ENCODE results near the gene NUP210. TPM values are rescaled to one million over a fixed set of nuclear protein-coding genes. Genes with fewer than 3 reads are reported as not detected.
"Not testable (repeated sequence)": the region's sequence is repeated elsewhere in the genome, so short reads cannot be mapped to it uniquely, and the experiment has no call there.

The NUP210 gene
- 27.2 and 36.0 TPM in 2 replicates for total RNA-seq (2014; rRNA removed; shearing (Covaris generic); ENCODE audit: low replicate concordance)

DNA sequence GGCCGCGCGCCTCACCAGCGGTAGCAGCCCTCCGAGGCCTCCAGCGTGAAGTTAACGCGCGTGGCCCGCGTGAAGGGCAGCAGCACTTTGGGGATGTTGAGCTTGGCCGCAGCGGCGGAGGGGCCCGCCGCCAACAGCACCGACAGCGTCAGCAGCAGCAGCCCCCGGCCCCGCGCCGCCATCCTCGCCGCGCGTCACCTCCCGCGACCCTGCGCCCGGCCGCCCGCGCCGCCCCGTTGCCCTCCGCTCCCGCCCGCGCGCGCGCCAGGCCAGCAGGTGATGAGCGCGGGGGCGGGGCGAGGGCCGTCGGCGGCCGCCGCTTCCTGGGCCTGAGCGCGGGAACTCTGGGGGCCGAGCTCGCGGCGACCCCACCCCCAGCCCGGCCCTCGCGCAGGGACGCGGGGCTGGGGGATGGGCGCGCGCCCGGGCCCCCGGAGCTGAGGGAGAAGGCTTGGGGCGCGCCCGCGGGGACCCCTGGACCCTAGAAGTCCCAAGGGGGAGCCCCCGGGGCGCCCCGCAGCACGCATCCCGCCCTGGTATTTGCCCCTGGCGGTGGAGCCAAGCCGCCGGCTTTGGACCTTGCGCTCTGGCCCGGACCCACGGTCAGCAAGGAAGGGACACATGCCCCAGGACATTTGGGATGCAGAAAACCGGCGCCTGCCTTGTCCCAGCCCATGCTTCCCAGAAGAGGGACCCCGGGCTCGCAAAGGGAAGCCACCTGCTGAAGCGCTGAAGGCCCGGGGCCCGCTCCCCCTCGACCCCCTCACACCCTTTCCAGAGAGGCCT, at the start of gene NUP210:
Gene NUP210, minus strand, starts transcription at position 278 of the 786 bp plus-strand sequence. Its CDS starts 96 bp downstream, at position 182.
- peak; percentile 42 for DNase-seq (ENCODE audit: low read depth)
- in situ Hi-C loops (cut with HindIII; ENCODE audit: low pct_unique_long_range_greater_than_20kb, low sequenced_read_pairs) = no loop called here

DNA sequence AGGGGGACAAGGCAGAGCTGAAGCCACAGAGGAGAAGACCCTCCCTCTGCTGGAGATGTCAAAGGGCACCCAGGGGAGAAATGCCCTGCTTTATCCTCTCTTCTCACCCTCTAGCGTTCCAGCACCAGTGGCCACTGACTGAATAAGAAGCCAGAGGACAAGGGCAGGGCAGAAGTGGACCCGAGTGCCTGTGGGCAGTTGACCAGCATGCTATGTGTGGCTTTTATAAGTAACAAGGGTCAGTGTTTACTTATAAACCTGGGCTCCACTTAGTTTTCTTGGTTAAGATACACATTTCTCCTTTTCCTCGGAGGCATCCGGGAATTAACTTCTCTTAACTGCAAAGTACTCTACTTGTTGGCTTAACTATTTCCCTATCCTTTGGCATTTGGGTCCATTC, 46.7 kb upstream of the NUP210 start:
- in situ Hi-C loops (cut with HindIII; ENCODE audit: low pct_unique_long_range_greater_than_20kb, low sequenced_read_pairs) = no loop called here
- DNase-seq (ENCODE audit: low read depth) = no peak

DNA sequence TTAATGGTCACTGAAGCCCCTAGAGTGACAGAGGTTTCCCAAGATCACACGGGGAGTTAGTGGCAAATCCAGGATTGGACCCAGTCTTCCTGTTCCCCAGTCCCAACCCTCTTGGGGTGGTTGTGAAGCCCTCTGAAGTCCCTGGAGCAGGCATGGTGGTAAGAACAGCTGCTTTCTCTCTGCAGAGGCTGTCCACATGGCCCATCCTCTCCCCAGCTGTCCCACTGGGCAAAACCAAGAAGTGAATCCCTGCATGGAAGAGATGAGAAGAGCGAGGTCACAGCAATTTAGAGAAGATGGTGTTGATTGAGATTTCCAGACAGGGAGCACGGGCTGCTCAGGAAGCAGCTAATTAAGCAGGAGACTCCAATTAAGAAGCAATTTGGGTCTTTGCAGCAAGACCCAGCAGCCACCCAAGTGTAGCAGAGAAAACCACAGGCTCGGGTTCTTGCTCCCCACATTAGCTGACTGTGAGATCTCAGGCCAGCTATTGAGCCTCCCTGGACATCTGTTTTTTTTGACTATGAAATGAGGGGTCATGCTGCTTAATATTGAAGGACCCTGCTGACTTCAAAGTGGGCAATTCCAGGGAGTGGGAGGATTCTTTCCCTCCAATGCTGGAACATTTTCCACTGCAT, 45.2 kb upstream of the NUP210 start:
- in situ Hi-C loops (cut with HindIII; ENCODE audit: low pct_unique_long_range_greater_than_20kb, low sequenced_read_pairs) = no loop called here
- no peak for DNase-seq (ENCODE audit: low read depth)

DNA sequence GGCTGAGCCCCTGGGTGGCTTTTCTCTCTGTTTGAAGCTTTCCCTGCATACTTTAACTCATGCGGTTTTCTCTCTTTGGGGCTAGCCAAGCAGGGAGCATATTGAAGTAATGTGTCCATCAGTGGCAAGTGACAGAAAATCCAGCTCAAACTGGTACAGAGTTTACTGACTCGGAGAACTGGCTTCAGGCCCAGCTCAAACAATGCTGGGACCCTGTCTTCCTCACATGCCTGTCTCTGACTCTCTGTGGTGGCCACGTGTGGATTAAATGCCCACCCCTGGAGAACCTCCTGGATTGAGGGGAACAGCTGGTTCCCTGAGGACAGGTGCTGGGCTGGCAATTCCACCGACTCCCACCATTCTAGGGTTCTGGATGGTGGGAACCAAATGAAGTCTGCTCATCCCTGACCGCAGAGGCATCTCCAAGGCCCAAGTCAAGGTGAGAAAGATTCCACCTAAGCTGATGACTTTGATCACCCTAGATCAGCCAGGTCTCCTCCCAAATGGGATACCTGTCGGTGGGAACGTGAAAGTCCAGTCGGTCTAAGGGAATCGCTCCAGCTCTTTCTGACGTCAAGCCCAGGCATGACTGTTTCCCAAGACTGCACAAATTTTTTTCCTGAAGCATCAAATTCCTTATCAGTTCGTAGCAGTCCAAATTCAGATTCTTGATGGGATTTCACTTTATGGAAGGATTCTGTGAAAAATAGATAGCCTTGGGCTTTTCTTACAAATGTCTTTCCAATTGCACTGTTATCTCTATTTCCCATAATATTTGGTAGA, 43.7 kb upstream of the NUP210 start:
- DNase-seq (ENCODE audit: low read depth) = no peak
- in situ Hi-C loops (cut with HindIII; ENCODE audit: low pct_unique_long_range_greater_than_20kb, low sequenced_read_pairs) = no loop called here

DNA sequence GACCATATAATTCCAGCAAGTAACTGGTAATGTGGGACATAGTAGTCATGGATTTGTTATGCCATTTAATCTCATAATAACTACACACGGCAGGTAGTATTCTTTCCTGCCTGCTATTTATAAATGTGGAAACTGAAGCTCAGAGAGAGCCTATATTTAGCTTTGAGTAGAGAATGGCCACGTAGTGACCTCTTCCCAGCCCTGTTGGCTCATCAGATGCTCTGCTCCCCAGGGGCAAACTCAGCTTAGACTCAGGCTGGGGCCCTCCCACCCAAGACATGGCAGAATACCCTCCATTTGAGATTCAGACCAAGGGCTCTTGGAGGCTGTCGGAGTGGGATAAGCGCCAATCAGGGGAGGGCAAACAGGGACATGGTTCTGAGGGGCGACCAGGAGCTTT, 42.7 kb upstream of the NUP210 start:
- DNase-seq (ENCODE audit: low read depth) = no peak
- in situ Hi-C loops (cut with HindIII; ENCODE audit: low pct_unique_long_range_greater_than_20kb, low sequenced_read_pairs) = no loop called here

DNA sequence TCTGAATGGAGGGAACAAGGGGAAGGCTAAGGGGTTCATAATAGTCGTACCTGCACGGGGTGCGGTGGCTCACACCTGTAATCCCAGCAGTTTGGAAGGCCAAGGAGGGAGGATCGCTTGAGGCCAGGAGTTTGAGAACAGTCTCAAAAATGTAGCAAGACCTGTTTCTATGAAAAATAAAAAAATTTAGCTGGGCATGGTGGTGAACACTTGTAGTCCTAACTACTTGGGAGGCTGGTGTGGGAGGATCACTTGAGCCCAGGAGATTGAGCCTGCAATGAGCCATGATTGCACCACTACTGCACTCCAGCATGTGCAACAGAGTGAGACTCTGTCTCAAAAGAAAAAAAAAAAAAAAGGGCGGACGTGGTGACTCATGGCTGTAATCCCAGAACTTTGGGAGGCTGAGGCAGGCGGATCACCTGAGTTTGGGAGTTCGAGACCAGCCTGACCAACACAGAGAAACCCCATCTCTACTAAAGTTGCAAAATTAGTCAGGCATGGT, 42.1 kb upstream of the NUP210 start:
- DNase-seq (ENCODE audit: low read depth) = no peak

DNA sequence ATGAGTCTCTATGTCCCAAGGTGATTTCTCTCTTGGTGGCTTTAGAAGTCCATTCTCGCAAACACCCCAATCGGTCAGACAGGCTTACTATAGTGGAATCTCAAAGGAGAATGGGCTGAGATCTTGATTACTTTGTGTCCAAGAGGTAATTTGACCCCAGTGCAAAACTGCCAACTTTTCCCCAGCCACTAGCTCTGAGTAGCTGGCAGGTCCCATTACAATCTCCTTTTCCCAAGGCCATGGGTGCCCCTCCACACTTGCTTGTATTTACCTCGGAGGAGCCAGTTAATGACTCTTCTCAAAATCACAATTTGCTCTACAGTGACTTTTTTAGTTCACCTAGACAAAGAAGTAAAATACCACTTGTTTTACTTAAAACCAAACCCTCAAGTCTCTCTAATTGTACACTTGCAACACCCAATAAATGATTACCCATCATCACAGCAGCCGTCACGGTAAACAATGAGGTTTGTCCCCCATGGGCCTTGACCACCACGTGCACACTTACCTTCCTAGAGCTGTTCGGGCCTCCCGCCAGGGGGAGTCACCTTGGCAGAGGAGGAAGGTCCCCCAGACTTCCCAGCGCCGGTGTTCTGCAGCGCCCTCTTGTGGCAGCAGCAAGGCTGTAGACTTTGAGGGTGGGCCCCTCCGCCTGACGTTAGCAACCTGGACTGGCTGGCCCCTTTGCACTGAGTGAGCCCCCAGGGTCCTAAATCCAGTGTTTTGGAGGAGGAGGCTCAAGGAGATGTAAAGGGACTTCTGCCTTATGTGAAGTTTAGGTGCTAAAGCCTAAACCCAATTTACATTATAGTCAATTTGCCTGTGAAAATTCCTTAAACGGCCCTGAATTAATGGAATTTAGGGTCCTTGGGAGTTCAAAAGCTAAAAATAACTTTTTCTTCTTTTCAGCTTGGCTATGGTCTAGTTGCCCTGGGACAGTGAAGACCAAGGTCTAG, 41.3 kb upstream of the NUP210 start:
- in situ Hi-C loops (cut with HindIII; ENCODE audit: low pct_unique_long_range_greater_than_20kb, low sequenced_read_pairs) = no loop called here
- DNase-seq (ENCODE audit: low read depth) = no peak

More for the DNA sequence above, 42.1 kb upstream of the NUP210 start:
- in situ Hi-C loops (cut with HindIII; ENCODE audit: low pct_unique_long_range_greater_than_20kb, low sequenced_read_pairs) = no loop called here

DNA sequence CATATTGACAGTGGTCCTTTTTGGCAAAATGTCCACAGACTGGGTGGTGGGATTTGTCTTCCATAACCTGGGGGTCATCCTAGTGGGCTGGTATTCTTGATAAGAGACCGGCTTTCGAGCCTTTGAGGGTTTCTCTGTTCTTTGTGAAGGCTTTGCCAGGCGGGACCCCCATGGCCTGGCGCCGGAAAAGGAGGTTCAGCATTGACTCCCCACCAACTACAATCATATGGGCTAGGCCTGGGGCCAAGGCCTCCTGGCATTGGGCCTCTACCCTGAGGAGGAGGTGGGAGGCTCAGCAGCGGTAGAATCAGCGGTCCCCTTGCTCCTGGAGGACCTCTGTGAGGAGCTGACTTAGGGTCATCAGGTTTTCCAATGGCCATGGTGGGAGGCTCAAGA, 40.2 kb upstream of the NUP210 start:
- in situ Hi-C loops (cut with HindIII; ENCODE audit: low pct_unique_long_range_greater_than_20kb, low sequenced_read_pairs) = no loop called here

DNA sequence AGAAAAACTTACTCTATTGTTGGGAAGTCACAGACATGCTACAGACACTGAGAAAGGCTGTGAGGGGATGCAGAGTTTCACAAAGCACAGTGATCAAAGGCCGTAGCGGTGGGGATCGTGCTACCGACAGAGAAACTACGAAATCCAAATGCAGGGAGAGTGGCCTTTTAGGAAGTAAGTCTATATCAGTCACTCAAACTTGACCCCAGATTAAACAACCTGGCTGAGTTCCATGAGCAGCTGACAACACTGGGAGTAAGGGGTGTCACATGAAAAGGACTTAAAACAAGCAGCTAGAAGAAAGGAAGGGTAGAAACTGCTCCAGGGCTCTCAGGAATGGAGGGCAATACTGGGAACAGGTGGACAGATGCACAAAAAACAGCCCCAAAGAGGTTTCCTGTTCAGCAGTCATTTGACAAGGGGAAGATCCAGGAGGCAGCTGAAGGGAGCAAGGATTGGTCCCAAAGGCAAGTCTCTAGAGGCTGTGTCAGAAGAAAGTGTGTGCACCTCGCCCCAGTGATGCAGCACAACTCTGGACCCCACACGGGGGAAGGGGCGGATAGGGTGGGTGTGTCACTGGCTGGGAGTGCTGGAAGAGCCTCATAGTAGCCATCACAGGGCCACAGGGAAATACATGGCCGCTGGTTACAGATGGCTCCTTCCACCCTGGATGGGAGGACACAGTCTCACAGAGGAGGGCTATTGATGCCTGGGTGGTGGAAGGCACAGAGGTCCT, 39.7 kb upstream of the NUP210 start:
- in situ Hi-C loops (cut with HindIII; ENCODE audit: low pct_unique_long_range_greater_than_20kb, low sequenced_read_pairs) = no loop called here

More for the DNA sequence above, 40.2 kb upstream of the NUP210 start:
- no peak for DNase-seq (ENCODE audit: low read depth)

DNA sequence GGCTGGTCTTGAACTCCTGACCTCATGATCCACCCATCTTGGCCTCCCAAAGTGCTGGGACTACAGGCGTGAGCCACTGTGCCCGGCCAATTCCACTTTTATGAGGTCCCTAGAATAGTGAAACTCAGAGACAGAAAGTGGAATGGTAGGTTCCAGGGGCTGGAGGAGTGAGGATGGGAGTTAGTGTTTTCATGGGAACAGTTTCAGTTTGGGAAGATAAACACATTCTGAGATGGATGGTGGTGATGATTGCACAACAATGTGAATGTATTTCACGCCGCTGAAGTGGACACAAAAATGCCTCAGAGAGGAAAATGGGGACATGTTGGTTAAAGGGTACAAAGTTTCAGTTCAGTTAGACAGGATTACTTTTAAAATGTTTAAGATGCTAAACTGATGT, 37.5 kb upstream of the NUP210 start:
- in situ Hi-C loops (cut with HindIII; ENCODE audit: low pct_unique_long_range_greater_than_20kb, low sequenced_read_pairs) = no loop called here
- DNase-seq (ENCODE audit: low read depth) = no peak

More for the DNA sequence above, 39.7 kb upstream of the NUP210 start:
- DNase-seq (ENCODE audit: low read depth) = no peak

DNA sequence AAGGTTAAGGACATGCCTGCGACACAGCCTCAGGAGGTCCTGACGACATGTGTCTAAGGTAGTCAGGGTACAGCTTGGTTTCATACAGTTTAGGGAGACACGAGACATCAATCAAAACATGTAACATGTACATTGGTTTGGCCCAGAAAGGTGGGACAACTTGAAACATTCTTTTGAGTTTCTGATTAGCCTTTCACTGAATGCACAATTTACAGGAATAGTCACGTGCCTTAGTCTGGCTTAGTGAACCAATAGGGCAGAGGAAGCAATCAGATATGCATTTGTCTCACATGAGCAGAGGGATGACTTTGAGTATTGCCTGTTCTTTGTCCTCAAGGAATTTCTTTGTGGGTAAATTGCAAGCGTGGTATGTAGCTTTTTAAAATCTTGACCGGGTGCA, 35.5 kb upstream of the NUP210 start:
- DNase-seq (ENCODE audit: low read depth) = no peak
- in situ Hi-C loops (cut with HindIII; ENCODE audit: low pct_unique_long_range_greater_than_20kb, low sequenced_read_pairs) = no loop called here

DNA sequence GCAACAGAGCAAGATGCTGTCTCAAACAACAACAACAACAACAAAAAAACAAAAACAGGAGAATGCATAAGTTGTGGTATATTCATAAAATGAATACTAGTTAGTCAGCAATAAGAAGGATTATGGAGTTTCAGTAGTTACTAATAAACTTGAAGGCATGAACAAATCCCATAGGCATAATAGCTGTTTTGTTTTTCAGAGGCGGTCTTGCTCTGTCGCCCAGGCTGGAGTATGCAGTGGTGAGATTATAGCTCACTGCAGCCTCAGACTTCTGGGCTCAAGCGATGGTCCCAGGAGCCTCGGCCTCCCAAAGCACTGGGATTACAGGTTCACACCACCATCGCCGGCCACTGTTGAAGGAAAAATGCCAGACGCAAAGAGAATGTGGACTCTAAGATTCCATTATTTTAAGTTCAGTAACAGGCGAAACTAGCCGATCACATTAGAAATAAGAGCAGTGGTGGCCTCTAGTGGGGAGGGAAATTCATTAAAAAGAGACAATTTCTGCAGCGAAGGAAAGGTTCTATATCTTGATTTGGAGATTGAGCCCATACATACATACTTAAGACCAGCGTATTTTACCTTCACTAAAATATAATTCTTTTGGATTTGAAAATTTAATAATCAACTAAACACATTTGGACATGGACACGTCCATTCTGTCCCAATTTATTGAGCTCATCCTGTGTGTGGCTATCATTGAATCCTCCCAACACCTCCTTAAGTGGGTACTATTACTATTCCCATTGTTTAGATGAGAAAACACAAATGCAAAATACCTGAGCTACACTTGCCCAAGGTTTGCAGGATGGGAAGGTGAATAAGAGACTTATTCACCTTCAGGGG, 32.6 kb upstream of the NUP210 start:
- DNase-seq (ENCODE audit: low read depth) = peak; percentile 57
- in situ Hi-C loops (cut with HindIII; ENCODE audit: low pct_unique_long_range_greater_than_20kb, low sequenced_read_pairs) = no loop called here

DNA sequence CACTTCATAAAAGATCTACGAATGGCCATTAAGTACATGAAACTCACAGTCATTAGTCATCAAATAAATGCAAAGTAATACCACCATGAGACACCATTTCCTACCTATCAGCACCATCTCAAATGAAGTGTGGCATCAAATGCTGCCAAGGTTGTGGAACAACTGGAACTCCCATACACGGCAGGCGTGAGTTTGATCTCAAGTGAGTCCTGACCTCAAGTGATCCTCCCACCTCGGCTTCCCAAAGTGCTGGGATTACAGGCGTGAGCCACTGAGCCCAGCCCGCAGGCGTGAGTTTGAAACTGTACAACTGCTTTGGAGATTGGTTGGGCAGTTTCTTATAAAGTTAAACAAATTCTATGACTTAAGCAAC, 31.2 kb upstream of the NUP210 start:
- no peak for DNase-seq (ENCODE audit: low read depth)
- in situ Hi-C loops (cut with HindIII; ENCODE audit: low pct_unique_long_range_greater_than_20kb, low sequenced_read_pairs) = no loop called here

DNA sequence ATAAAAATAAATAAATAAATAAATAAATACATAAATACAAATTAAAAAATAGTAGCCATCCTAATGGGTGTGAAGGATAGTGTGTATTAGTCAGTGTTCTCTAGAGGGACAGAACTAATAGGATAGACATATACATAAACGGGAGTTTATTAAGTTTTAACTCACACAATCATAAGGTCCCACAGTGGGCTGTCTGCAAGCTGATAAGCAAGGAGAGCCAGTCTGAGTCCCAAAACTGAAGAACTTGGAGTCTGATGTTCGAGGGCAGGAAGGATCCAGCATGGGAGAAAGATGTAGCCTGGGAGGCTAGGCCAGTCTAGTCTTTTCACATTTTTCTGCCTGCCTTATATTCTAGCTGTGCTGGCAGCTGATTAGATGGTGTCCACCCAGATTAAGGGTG, 22.8 kb upstream of the NUP210 start:
- in situ Hi-C loops (cut with HindIII; ENCODE audit: low pct_unique_long_range_greater_than_20kb, low sequenced_read_pairs); DNase-seq (ENCODE audit: low read depth): not testable (repeated sequence)

DNA sequence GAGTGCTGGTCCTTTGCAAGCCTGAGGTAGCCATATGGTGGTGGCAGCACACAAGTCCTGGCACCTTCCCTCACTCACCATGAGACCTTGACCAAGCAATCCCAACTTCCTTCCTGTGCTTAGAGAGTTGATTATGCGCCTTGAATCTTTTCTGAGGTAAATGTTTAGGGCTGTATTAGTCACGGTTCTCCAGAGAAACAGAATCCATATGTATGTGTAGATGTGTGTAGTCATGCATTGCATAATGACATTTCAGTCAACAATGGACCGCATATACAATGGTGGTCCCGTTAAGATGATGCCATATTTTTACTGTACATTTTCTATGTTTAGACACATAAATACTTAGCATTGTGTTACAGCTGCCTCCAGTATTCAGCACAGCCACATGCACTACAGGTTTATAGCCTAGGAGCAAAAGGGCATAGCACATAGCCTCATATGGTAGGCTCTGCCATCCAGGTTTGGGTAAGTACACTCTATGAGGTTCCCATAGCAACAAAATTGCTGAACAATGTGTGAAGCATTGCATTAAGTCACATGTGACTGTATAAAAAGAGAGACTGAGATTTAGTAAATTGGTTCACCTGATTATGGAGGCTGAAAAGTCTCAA, 20.2 kb upstream of the NUP210 start:
- DNase-seq (ENCODE audit: low read depth) = no peak
- in situ Hi-C loops (cut with HindIII; ENCODE audit: low pct_unique_long_range_greater_than_20kb, low sequenced_read_pairs) = no loop called here

DNA sequence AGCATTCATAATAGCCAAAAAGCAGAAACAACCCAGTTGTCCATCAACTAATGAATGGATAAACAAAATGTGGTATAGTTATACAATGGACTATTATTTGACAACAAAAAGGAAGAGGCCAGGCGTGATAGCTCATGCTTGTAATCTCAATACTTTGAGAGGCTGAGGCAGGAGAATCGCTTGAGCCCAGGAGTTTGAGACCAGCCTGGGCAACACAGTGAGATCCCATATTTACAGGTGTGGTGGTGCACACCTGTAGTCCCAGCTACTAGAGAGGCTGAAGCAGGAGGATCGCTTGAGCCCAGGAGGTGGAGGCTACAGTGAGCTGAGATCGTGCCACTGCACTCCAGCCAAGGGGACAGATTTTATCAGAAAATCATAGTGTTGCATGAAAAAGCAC, 16.1 kb upstream of the NUP210 start:
- DNase-seq (ENCODE audit: low read depth); in situ Hi-C loops (cut with HindIII; ENCODE audit: low pct_unique_long_range_greater_than_20kb, low sequenced_read_pairs): not testable (repeated sequence)

Measured in Caki2 (cell line).